GM23338 (cell line): ENCODE results near the gene C11orf54. TPM values are rescaled to one million over a fixed set of nuclear protein-coding genes. Genes with fewer than 3 reads are reported as not detected.
A peak's percentile ranks its signal among the peaks of the same experiment; 100 is the strongest.

Source experiments
- ATAC-seq: fragments of 200-7000 bp; cut with Tn5 transposase; 3 replicates; pipeline ENCODE4 v1.9.1; 2020
- DNase-seq: peaks from one replicate; pipeline ENCODE4 v3.0.0-alpha.2; 2015; ENCODE audit warnings: low spot score
- H2AFZ ChIP-seq: fragments of 200-600 bp; sonication (generic); 2 replicates; pipeline ENCODE4 v1.8.0; 2016; ENCODE audit warnings: antibody characterized with exemption, mild to moderate bottlenecking, moderate library complexity
- H3F3A ChIP-seq: fragments of 200-600 bp; sonication (generic); replicated peaks from 2 replicates; pipeline ENCODE4 v1.8.0; 2017; ENCODE audit warnings: antibody characterized with exemption, mixed run types, low read depth
- H3K27ac ChIP-seq: fragments of 200-600 bp; sonication (generic); 2 replicates; pipeline ENCODE4 v1.6.1; 2016; ENCODE audit warnings: low read depth
- H3K27me3 ChIP-seq: fragments of 200-600 bp; sonication (generic); 2 replicates; pipeline ENCODE4 v1.8.0; 2016; ENCODE audit warnings: mild to moderate bottlenecking, mixed run types, moderate library complexity; ENCODE audit not compliant: insufficient read depth
- H3K36me3 ChIP-seq: fragments of 200-600 bp; sonication (generic); 2 replicates; pipeline ENCODE4 v1.8.0; 2016; ENCODE audit warnings: mild to moderate bottlenecking; ENCODE audit not compliant: insufficient read depth
- H3K4me1 ChIP-seq: fragments of 200-600 bp; sonication (generic); 2 replicates; pipeline ENCODE4 v1.8.0; 2016; ENCODE audit warnings: mild to moderate bottlenecking, moderate library complexity; ENCODE audit not compliant: insufficient read depth
- H3K4me2 ChIP-seq: fragments of 200-600 bp; sonication (generic); 2 replicates; pipeline ENCODE4 v1.7.1; 2017; ENCODE audit warnings: mixed run types
- H3K4me3 ChIP-seq: fragments of 200-600 bp; sonication (generic); 2 replicates; pipeline ENCODE4 v1.6.1; 2016; ENCODE audit warnings: mixed run types
- H3K79me2 ChIP-seq: fragments of 200-600 bp; sonication (generic); replicated peaks from 2 replicates; pipeline ENCODE4 v1.8.0; 2017; ENCODE audit warnings: mild to moderate bottlenecking; ENCODE audit not compliant: insufficient read depth
- H3K9me2 ChIP-seq: fragments of 200-600 bp; sonication (generic); 2 replicates; pipeline ENCODE4 v1.8.0; 2017; ENCODE audit not compliant: insufficient read depth
- H4K20me1 ChIP-seq: fragments of 200-600 bp; sonication (generic); replicated peaks from 2 replicates; pipeline ENCODE4 v1.8.0; 2017; ENCODE audit warnings: mild to moderate bottlenecking; ENCODE audit not compliant: insufficient read depth
- H3K27ac Mint-ChIP-seq: 2 replicates; pipeline ENCODE4 v1.8.0; 2020; ENCODE audit warnings: inconsistent platforms, mild to moderate bottlenecking, moderate library complexity, mixed read lengths
- H3K27me3 Mint-ChIP-seq: 3 replicates; pipeline ENCODE4 v1.8.0; 2022; ENCODE audit warnings: low read depth, mild to moderate bottlenecking, moderate library complexity, mixed read lengths, inconsistent platforms; ENCODE audit not compliant: insufficient read depth, poor library complexity
- H3K36me3 Mint-ChIP-seq: 3 replicates; pipeline ENCODE4 v1.8.0; 2021; ENCODE audit warnings: low read depth, mild to moderate bottlenecking, inconsistent platforms, moderate library complexity, mixed read lengths
- H3K4me1 Mint-ChIP-seq: 3 replicates; pipeline ENCODE4 v1.8.0; 2020; ENCODE audit warnings: mild to moderate bottlenecking, inconsistent platforms, mixed read lengths
- H3K4me3 Mint-ChIP-seq: 3 replicates; pipeline ENCODE4 v1.8.0; 2021; ENCODE audit warnings: moderate library complexity, mild to moderate bottlenecking, inconsistent platforms, mixed read lengths
- H3K9me3 Mint-ChIP-seq: 3 replicates; pipeline ENCODE4 v1.8.0; 2020; ENCODE audit warnings: moderate library complexity, mild to moderate bottlenecking, inconsistent platforms, mixed read lengths
- CREB1 ChIP-seq: fragments of 250-450 bp; sonication (Bioruptor Pico); IDR thresholded peaks from 2 replicates; pipeline ENCODE4 v1.5.0; 2020; ENCODE audit warnings: low read depth, mild to moderate bottlenecking, moderate library complexity
- CTCF ChIP-seq, 2 experiments: fragments of 200-600 bp in 1 of 2; sonication (generic) in 1 of 2; conservative IDR thresholded peaks; 2 replicates each; pipeline versions ENCODE4 v1.5.1 to v1.6.1; 2016 to 2017; ENCODE audit warnings: antibody characterized with exemption in 2 of 2, low read depth in 2 of 2, mild to moderate bottlenecking in 2 of 2, moderate library complexity in 1 of 2
- EZH2 ChIP-seq: fragments of 200-600 bp; sonication (generic); IDR thresholded peaks from one replicate; pipeline ENCODE4 v1.8.0; 2017; ENCODE audit warnings: antibody characterized with exemption, mild to moderate bottlenecking, low read depth; ENCODE audit not compliant: unreplicated experiment
- EZH2phosphoT487 ChIP-seq: fragments of 200-600 bp; sonication (generic); IDR thresholded peaks from one replicate; pipeline ENCODE4 v1.8.1; 2018; ENCODE audit warnings: antibody characterized with exemption; ENCODE audit not compliant: unreplicated experiment
- JUNB ChIP-seq: IDR thresholded peaks from one replicate; pipeline ENCODE4 v1.6.1; 2016; ENCODE audit warnings: antibody characterized with exemption; ENCODE audit not compliant: unreplicated experiment
- NANOG ChIP-seq: IDR thresholded peaks from 2 replicates; pipeline ENCODE4 v1.6.1; 2016; ENCODE audit warnings: antibody characterized with exemption, borderline replicate concordance
- POLR2AphosphoS5 ChIP-seq: IDR thresholded peaks from 2 replicates; pipeline ENCODE4 v1.6.1; 2016; ENCODE audit warnings: antibody characterized with exemption, low read depth
- STAT1 ChIP-seq: IDR thresholded peaks from one replicate; pipeline ENCODE4 v1.6.1; 2016; ENCODE audit warnings: antibody characterized with exemption; ENCODE audit not compliant: unreplicated experiment
- ZNF114 ChIP-seq: fragments of 250-450 bp; sonication (Bioruptor Pico); IDR thresholded peaks from 2 replicates; pipeline ENCODE4 v1.5.0; 2020; ENCODE audit warnings: mild to moderate bottlenecking, moderate library complexity
- ZNF331 ChIP-seq: fragments of 250-450 bp; sonication (Bioruptor Pico); IDR thresholded peaks from 2 replicates; pipeline ENCODE4 v1.5.0; 2020; ENCODE audit warnings: low read depth, mild to moderate bottlenecking, moderate library complexity
- polyA plus RNA-seq: library from polyadenylated mRNA; unstranded; fragments of >200 nt; fragmentation: Nextera tagmentation; extraction: Ambion mirVana; gene quantifications from 2 replicates; pipeline ENCODE4 v1.2.1, GENCODE V29; 2016
- total RNA-seq: library from RNA; depleted of rRNA; stranded (reverse); fragments of >200 nt; shearing (Covaris generic); gene quantifications from 2 replicates; pipeline ENCODE4 v1.2.3, GENCODE V29; 2014

The C11orf54 gene
- total and polyA plus RNA-seq, 2 experiments from 2014 or later, result 35.8 to 38.8 TPM

GRCh38 chr11:93710239-93710638, 31.2 kb upstream of the C11orf54 start (continued):
- TF ChIP-seq NANOG (no peak), CTCF (conservative IDR thresholded peaks at IDR 0.05; ENCODE audit: low read depth in 2 of 2) (no peak), JUNB (no peak), ZNF331 (CRISPR knock-in tag) (no peak)

GRCh38 chr11:93712678-93713077, 28.8 kb upstream of the C11orf54 start:
- Histone ChIP-seq H3F3A (no peaks in the 10 kb centered on the region), H3K4me2 (no peak overlapping the region), H3K9me2 (no peaks in the 10 kb centered on the region), H3K36me3 (peaks cover under 1% of the 10 kb centered on the region; the same call in 1 of the 2 replicates), H3K4me1 (no peaks in the 10 kb centered on the region), H3K27me3 (no peaks in the 10 kb centered on the region), H2AFZ (no peak overlapping the region), H3K4me3 (no peak overlapping the region), H3K27ac (no peak overlapping the region), H4K20me1 (no peaks in the 10 kb centered on the region; the same call in 1 of the 2 replicates), H3K79me2 (no peaks in the 10 kb centered on the region; the same call in 1 of the 2 replicates)
- DNase-seq (no peak), ATAC-seq (no peak)
- no peak overlapping the region for H3K27ac Mint-ChIP-seq
- peaks cover 20% of the 10 kb centered on the region for H3K4me1 Mint-ChIP-seq
- peaks cover 21% of the 10 kb centered on the region; the same call in 2 of the 3 replicates for H3K9me3 Mint-ChIP-seq
- H3K36me3 Mint-ChIP-seq, result peaks cover 58% of the 10 kb centered on the region
- TF ChIP-seq CTCF (conservative IDR thresholded peaks at IDR 0.05; ENCODE audit: low read depth in 2 of 2) (no peak), ZNF114 (no peak), EZH2phosphoT487 (no peak), ZNF331 (CRISPR knock-in tag) (no peak), JUNB (no peak), CREB1 (CRISPR knock-in tag) (no peak), STAT1 (no peak)
- H3K27me3 Mint-ChIP-seq, result peaks cover 2% of the 10 kb centered on the region
- no peak overlapping the region for H3K4me3 Mint-ChIP-seq

GRCh38 chr11:93715797-93716396, 25.6 kb upstream of the C11orf54 start:
- Histone ChIP-seq H3K4me2 (no peak overlapping the region), H2AFZ (no peak overlapping the region), H3K27ac (no peak overlapping the region), H3K4me1 (no peaks in the 10 kb centered on the region), H3K9me2 (no peaks in the 10 kb centered on the region), H3K4me3 (no peak overlapping the region), H4K20me1 (no peaks in the 10 kb centered on the region; the same call in 1 of the 2 replicates), H3F3A (no peaks in the 10 kb centered on the region), H3K79me2 (no peaks in the 10 kb centered on the region; the same call in 1 of the 2 replicates), H3K36me3 (no peaks in the 10 kb centered on the region), H3K27me3 (no peaks in the 10 kb centered on the region)
- ATAC-seq (peak; percentile 79), DNase-seq (no peak)
- peak overlapping the region; percentile 15; the same call in 1 of the 2 replicates for H3K27ac Mint-ChIP-seq
- H3K9me3 Mint-ChIP-seq, result peaks cover 4% of the 10 kb centered on the region; the same call in 1 of the 3 replicates
- H3K36me3 Mint-ChIP-seq, result peaks cover 34% of the 10 kb centered on the region
- peaks cover 20% of the 10 kb centered on the region for H3K4me1 Mint-ChIP-seq
- peaks cover 2% of the 10 kb centered on the region for H3K27me3 Mint-ChIP-seq
- H3K4me3 Mint-ChIP-seq, result no peak overlapping the region
- TF ChIP-seq EZH2phosphoT487 (no peak), POLR2AphosphoS5 (no peak), EZH2 (no peak), STAT1 (no peak)
